Measurements from ENCODE around the gene MAPRE2. TPM values are rescaled to one million over a fixed set of nuclear protein-coding genes. Genes with fewer than 3 reads are reported as not detected.

Gene MAPRE2
- polyA plus RNA-seq (2012; ENCODE audit: insufficient read depth, insufficient read length) = 90.5 TPM

DNA sequence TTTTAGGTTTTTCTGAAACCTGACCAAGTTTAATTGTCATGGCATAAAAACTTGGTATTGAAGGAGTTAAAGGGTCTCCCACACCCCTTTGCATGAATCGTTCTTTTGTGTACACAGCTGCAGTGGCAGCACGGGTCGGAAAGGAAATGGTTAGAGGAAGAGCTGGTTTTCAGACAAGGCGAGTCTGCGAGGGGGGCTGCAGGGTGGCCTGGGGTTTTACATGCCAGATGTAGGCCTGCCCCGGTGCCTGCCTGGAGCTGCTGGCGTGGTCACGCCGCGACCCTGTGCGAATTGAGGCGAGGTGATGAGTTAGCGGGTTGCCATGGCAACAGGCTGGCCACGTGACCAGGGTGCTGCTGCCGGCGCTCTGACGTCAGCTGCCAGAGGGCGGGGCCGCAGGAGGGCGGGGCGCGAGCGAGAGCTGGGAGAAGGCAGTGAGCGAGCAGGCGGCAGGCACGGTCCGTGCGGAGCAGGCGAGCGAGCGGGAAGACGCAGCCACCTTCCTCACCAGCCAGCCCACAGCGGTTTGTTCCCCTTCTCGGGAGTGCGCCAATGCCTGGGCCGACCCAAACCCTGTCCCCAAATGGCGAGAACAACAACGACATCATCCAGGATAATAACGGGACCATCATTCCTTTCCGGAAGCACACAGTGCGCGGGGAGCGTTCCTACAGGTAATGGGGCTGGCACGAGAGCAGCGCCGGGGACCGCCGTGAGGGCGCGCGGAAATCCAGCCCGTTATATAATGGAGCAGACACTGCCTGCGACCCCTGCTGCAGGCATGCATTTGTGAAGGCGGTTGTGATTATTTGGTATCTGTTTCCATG is at the start of gene MAPRE2:
TSS of gene MAPRE2 (plus strand) at position 426 of the 827 bp plus-strand sequence. CDS start at position 553, 127 bp downstream.
- DNase-seq (ENCODE audit: low read depth, low spot score) = peak; percentile 98
- H3K4me3 ChIP-seq (ENCODE audit: low read length) = peak within 1 kb of the TSS; percentile 90

GRCh38 chr18:34991561-34991960 is 49.7 kb upstream of the MAPRE2 start:
- no peak for DNase-seq (ENCODE audit: low read depth, low spot score)
- no peak overlapping the region for H3K4me3 ChIP-seq (ENCODE audit: low read length)

GRCh38 chr18:34993289-34993688 is 47.9 kb upstream of the MAPRE2 start:
- no peak overlapping the region for H3K4me3 ChIP-seq (ENCODE audit: low read length)
- DNase-seq (ENCODE audit: low read depth, low spot score) = no peak

DNA sequence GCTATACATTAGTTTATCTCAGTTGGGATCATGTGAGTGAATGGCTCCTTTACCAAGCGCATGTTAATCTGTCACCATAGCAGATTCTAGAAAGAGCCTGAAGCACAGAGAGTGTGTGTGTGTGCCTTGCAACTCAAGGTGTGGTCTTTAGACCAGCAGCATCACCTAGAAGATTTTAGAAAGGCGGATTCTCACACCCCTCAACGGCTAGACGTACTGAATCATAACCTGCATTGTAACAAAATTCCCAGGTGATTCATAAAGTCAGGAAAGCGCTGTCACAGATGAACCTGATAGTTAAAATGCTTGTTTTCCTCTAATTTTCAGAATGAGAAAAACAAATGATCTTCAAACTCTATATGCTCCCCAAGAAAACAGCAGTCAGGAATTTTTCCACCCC is 45.5 kb upstream of the MAPRE2 start:
- no peak overlapping the region for H3K4me3 ChIP-seq (ENCODE audit: low read length)
- DNase-seq (ENCODE audit: low read depth, low spot score) = no peak

DNA sequence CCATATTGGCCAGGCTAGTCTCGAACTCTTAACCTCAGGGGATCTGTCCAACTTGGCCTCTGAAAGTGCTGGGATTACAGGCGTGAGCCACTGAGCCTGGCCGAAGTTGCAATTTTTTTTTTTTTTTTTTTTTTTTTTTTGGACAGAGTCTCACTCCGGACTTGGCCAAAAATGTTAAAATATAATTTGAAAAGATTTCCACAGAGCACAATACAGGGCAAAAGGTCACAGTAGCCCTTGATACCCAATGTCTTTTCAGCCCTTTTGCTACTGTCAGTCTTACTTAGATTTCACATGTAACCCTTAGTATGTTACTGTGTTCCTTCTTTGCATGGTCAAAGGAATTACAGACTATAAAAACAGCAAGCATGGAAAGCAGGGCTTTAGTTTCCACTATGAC is 42.6 kb upstream of the MAPRE2 start:
- no peak overlapping the region for H3K4me3 ChIP-seq (ENCODE audit: low read length)
- DNase-seq (ENCODE audit: low read depth, low spot score) = no peak

DNA sequence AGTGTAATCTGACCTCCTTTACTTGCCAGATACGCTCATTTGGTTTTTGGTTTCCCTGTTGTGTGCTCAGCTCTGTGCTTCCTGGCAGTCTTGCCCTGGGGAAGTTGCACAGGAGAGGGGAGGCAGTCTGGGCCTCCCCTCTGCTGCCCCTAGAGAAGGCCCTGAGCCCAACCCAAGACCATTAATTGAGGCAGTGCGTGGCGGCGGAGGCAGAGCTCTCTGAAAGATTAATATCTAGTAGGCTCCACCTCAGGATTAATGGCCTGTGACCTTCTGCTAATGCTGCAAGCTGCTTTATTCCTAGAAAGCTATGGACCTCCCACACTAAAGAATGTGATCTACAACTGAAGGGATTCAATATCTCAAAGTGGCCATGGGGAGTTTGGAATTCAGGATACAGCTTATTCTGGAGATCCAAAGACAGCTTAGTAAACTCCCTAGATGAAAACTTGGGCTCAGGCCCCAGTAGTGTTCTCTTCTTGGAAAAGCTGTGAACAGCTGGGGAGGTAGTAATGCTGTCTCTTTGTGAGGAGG is 41.4 kb upstream of the MAPRE2 start:
- no peak for DNase-seq (ENCODE audit: low read depth, low spot score)
- no peak overlapping the region for H3K4me3 ChIP-seq (ENCODE audit: low read length)

DNA sequence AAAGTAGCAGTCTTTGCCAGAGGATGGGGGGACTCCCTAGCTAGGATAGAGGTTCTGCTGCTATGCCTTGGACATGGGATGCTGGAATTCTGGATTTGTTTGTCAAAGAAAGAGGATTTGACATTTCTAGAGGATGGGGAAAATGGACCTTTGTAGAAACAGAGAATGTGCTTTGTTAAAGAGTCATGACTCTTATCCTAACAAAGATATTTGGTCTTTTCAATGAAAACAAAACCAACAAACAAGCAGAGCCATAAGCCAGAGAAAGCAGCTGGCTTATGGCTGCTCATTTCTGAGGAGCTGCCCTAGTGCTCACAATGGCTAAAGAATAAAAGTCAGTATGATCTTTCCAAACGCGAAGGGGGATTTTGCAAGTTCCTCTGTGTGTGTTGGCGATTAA is 40.8 kb upstream of the MAPRE2 start:
- no peak for DNase-seq (ENCODE audit: low read depth, low spot score)
- no peak overlapping the region for H3K4me3 ChIP-seq (ENCODE audit: low read length)

DNA sequence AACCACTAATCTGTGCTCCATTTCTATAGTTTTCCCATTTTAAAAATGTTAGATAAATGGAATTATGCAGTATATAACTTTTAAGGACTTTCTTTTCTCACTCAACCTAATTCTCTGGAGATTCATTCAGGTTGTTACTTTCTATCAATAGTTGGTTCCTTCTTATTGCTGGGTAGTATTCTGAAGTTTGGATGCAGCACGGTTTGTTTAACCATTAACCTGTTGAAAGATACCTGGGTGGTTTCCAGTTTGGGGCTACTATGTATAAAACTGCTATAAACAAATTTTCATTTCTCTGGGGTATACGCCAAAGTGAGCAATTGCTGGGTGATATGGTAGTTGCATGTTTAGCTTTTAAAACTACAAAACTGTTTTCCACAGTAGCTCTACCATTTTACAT is 39.1 kb upstream of the MAPRE2 start:
- H3K4me3 ChIP-seq (ENCODE audit: low read length) = no peak overlapping the region
- DNase-seq (ENCODE audit: low read depth, low spot score) = no peak

GRCh38 chr18:35005963-35006577 is 35.1 kb upstream of the MAPRE2 start:
- DNase-seq (ENCODE audit: low read depth, low spot score) = peak; percentile 71
- H3K4me3 ChIP-seq (ENCODE audit: low read length) = no peak overlapping the region

- H3K4me3 ChIP-seq (ENCODE audit: low read length) = no peak overlapping the region
- DNase-seq (ENCODE audit: low read depth, low spot score) = no peak
Observed at GRCh38 chr18:35010156-35010555, 31.1 kb upstream of the MAPRE2 start.

DNA sequence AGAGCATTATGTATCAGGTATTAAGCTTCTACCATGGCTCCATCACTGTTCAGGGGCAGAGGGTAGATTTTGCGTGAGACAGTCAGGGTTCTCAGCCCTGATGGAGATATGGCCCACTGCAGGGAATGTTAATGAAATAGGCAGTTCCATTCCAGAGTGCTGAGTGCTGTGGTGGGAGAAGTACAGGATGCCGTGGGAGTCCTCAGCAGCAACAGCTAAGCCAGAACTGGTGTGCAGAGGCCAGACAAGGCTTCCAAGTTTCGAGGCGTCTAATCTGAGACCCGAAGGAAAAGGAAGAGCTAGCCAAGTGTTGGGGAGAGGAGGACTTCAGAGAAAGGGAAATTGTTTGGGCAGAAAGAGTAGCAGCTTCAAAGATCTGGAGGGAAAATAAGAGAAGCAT is 30.2 kb upstream of the MAPRE2 start:
- H3K4me3 ChIP-seq (ENCODE audit: low read length) = no peak overlapping the region

GRCh38 chr18:35019933-35020332 is 21.3 kb upstream of the MAPRE2 start:
- no peak overlapping the region for H3K4me3 ChIP-seq (ENCODE audit: low read length)
- DNase-seq (ENCODE audit: low read depth, low spot score) = no peak

More for the DNA sequence above, 30.2 kb upstream of the MAPRE2 start:
- no peak for DNase-seq (ENCODE audit: low read depth, low spot score)

DNA sequence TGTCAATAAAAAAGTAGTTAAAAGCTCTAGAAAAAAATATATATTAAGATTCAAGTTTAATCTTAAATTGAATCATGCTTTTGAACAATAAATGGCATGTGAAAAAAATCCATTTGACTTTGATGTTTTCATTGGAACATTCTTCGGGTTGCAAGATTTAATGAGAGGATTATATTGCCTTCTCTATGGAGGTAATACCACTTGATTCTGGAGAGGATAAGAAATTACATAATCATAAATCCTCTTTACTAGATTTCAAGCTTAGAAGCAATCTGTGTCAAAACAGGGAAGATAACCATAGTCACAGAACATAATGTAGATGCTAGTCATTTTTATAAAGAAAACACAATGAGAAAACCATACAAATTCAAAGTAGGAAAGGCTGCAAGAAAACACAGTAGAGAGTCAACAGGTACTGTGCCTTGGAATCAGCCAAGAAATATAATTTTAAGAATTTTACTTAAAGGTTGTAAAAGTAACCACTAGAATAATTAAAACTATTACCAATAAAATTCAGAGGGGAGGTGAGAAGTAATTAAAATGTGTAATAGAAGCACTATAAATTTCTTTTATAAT is 18.7 kb upstream of the MAPRE2 start:
- no peak for DNase-seq (ENCODE audit: low read depth, low spot score)
- H3K4me3 ChIP-seq (ENCODE audit: low read length) = no peak overlapping the region

DNA sequence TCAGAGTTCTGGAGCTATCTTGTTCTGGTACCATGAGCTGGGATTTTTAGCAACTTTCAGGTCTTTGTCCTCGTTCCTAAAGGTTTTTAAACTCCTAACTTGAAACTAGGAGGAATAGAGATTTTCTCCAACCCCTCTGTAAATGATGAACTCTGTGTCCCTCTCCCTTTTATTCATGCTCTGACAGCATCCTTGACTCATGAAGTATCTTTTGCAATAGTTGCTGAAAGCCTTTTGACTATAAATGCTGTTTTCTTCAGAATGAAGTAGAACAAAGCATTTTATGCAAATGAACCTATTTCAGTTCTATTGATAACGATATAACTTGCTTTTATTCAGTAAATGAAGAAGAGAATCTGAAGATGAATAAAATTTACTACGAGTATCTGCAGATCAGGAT is 17.0 kb upstream of the MAPRE2 start:
- DNase-seq (ENCODE audit: low read depth, low spot score) = no peak
- no peak overlapping the region for H3K4me3 ChIP-seq (ENCODE audit: low read length)

GRCh38 chr18:35024965-35025364 is 16.2 kb upstream of the MAPRE2 start:
- DNase-seq (ENCODE audit: low read depth, low spot score) = no peak
- H3K4me3 ChIP-seq (ENCODE audit: low read length) = no peak overlapping the region

DNA sequence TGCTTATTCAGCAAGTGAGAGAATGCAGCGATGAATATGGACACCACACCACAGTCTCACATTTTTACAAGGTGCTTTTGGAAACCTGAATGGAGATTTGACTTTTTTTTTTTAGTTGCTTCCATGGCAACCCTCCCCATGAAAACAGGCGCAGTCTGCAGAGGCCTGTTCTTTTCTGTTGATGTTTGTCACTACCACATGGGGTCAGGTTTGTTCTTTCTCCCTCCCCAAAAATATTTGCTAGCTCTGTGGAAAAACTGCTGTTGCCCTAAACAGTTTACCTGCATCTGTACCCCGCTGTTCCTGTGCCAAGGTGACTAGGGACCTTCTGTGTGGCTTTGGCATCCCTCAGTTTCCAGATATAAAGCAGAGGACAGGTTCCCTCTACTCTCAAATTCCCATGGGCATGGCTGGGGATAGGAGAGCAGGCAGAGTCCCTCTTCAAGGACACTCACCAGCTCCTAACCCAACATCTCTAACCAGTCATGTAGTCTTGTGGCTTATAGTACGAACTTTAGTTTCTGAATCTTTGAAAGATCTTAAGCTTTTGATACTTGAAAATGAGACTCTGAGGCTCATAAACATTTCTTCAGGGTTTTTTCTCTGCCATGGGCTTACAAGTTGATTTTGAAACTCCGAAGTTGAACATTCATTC is 14.7 kb upstream of the MAPRE2 start:
- no peak overlapping the region for H3K4me3 ChIP-seq (ENCODE audit: low read length)
- peak; percentile 58 for DNase-seq (ENCODE audit: low read depth, low spot score)

DNA sequence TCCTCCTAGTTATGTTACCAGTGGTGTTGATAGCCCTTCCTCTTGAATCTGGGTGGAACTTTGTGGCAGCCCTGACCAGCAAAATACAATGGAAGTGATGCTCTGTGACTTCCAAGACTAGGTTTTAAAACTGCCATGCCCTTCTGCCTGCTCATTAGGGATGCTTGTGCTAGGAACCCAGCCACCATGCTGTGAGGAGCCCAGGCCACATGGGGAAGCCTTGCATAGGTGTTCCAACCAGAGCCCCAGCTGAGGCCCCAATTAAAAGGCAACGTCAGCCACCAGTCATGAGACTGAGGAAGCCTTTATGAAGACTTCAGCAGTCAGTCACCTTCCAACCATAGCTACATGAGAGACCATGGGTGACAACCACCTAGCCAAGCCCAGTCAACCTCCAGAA is 14.0 kb upstream of the MAPRE2 start:
- H3K4me3 ChIP-seq (ENCODE audit: low read length) = no peak overlapping the region
- DNase-seq (ENCODE audit: low read depth, low spot score) = peak; percentile 51

- no peak overlapping the region for H3K4me3 ChIP-seq (ENCODE audit: low read length)
- DNase-seq (ENCODE audit: low read depth, low spot score) = no peak
Observed at GRCh38 chr18:35028536-35028935, 12.7 kb upstream of the MAPRE2 start.

DNA sequence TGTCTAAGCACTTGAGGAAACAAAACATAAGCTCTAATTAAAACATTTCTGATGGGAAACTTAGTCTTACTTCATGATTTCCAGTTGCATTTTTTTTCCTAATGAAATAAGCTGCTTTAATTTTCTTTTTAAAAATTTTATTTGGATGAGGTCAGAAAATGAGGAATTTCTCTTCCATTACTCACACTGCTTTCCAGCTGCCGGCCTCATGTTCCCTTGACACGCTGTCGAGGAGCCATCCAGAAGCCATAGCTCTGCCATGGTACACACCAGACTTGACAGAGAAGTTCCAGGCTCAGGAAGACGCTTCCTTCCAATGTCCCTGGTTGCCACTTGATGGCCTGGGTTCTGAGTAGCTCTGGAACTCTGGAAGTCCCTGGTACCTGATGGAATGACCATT is 12.1 kb upstream of the MAPRE2 start:
- DNase-seq (ENCODE audit: low read depth, low spot score) = no peak
- H3K4me3 ChIP-seq (ENCODE audit: low read length) = no peak overlapping the region; the same call in 1 of the 2 replicates

DNA sequence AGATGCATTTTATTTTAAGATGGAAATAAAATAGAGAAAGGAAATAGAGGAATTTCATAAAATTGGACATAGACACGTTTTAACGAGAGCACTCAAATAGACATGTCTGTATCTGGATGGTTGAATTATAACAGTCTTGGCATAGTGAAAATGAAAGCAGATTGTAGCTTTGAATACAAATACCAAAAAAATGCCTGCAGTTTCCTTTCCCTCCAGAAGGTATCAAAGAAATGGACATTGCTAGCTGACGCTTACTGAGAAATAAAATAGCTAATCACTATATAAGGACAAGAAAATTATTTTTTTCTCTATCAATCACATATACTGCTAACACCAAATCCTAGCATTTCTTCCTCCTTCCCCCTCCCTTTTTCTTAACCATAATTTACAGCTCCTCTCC is 11.4 kb upstream of the MAPRE2 start:
- peak; percentile 57 for DNase-seq (ENCODE audit: low read depth, low spot score)

More for the DNA sequence above, 11.4 kb upstream of the MAPRE2 start:
- H3K4me3 ChIP-seq (ENCODE audit: low read length) = peak overlapping the region; percentile 41

All from Jurkat, Clone E6-1 (cell line).